ENCODE measurements around the gene RASGRP4. TPM values are rescaled to one million over a fixed set of nuclear protein-coding genes. Genes with fewer than 3 reads are reported as not detected.

Gene RASGRP4
- total and polyA plus RNA-seq, 5 experiments from 2014 or later: 0.07 TPM; not detected in 4

DNA sequence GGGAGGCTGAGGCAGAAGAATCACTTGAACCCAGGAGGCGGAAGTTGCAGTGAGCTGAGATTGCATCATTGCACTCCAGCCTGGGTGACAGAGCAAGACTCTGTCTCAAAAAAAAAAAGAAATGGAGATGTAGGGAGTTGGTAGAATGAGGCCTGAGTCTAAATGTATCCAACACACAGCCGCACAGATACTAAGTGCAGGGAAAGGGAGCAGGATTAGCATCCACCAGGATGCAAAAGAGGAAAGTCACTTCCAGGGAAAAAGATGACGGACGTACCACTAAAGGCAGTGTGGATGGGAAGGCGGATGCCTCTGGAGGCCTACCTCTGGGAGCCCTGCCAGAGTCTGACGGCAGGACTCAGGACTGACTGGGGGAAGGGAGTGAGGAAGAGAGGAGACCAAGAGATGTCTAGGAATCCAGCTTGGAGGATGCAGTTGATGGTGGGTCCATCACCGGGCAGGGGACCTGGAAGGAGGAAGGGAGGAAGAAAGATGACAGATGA lies 16.3 kb downstream of the RASGRP4 start:
- Mint-ChIP-seq H3K27me3 (no peaks in the 10 kb centered on the region), H3K4me3 (no peak overlapping the region), H3K4me1 (peaks cover 0 to 9% (median 4%) of the 10 kb centered on the region in 4 donors), H3K9me3 (no peaks in the 10 kb centered on the region), H3K36me3 (peaks cover 0 to 21% (median 0%) of the 10 kb centered on the region in 3 donors), H3K27ac (peak overlapping the region in 2 of 10 donors; percentile 21 to 75)
- DNase-seq: no peak
- ATAC-seq: no peak
- POLR2A ChIA-PET: interaction anchor here (0.6 kb wide), 1 partner anchor 504 kb away, joined by 4 read pairs; the partner anchor contains the start of gene WDR87

DNA sequence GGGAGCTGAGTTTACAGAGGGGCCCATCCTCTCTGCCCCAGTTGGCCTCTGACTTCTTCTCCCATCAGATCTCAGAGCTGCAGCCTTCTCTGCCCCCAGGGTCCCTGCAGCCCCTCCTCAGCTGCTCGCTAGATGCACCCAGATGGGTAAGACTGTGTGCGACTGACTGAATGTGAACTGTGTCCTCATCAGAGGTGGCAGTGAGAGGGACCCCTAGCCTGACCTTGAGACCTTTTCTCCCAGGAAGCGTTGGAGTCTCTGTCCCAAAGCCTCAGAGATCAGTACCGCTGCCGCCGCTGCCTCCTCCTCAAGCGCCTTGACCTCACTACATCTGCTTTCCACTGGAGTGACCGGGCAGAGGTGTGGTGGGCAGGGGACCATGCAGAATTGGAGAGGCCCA lies 20.7 kb downstream of the RASGRP4 start:
- Mint-ChIP-seq H3K27ac (peak overlapping the region in 4 of 10 donors; percentile 30 to 72 (median 65)), H3K4me3 (peak overlapping the region in 9 of 10 donors; percentile 22 to 96 (median 41)), H3K4me1 (peaks cover 12 to 23% (median 19%) of the 10 kb centered on the region in 4 donors), H3K27me3 (peaks cover 0 to 3% (median 0%) of the 10 kb centered on the region in 5 donors), H3K36me3 (peaks cover 0 to 21% (median 0%) of the 10 kb centered on the region in 3 donors), H3K9me3 (no peaks in the 10 kb centered on the region)
- DNase-seq (no peak), ATAC-seq (no peak)
- POLR2A ChIA-PET: interaction anchor here (0.6 to 1.9 kb wide), 2 partner anchors 9 to 439 kb away, joined by 3 to 6 read pairs; no protein-coding TSS in a partner anchor

DNA sequence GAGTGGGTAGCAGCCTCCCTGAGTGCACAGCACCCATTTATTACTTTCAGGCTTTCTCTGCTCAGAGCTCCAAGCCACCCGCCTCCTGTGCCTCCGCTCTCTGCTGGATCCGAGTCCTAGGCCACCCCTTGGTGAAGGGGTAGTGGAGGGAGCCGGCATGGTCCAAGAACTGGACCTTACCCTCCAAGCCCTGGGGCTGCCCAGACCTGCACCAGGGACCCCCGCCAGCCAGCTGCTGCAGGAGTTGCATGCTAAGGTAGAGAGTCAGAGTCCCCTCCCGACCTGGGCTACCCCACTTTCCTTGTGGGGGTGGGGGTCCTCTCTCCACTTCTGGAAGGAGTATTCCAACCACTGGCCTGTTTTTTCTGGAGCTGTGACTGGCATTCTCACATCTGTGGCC lies 21.2 kb downstream of the RASGRP4 start:
- Mint-ChIP-seq H3K27ac (peak overlapping the region in 2 of 10 donors; percentile 24 to 30), H3K4me3 (peak overlapping the region in 9 of 10 donors; percentile 7 to 96 (median 72))
- POLR2A ChIA-PET: interaction anchor here (1.9 kb wide), 1 partner anchor 9 kb away, joined by 6 read pairs; no protein-coding TSS in a partner anchor

DNA sequence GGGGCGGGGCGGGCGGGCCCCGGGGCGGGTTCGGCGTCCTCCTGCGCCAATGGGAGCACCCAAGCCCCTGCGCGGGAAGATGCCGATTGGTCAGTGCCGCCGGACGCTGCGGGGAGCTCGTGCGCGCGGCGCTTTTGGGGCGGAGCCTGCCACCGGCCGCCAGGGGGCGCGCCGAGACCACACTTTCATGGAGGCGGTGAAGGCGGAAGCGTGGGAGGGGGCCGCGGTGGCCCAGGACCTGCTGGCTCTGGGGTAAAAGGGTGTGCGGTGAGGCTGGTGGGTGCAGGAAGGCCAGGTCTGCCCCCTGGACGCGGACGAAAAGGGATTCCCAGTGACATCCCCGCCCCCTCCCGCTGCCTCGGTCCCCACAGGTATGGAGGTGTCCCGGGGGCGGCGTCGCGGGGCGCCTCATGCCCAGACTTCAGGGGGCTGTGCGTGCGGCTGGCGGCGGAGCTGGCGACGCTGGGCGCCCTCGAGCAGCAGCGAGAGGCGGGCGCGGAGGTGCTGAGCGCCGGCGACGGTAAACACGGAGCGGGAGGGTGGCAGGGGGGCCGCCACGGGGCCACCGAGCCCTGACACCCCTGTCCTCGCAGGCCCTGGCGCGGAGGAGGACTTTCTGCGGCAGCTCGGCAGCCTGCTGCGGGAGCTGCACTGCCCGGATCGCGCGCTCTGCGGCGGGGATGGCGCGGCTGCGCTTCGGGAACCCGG lies 22.9 kb downstream of the RASGRP4 start, which contains the start of gene FAM98C:
Gene FAM98C, plus strand, starts transcription at position 127 of the 708 bp plus-strand sequence. Its CDS starts 61 bp downstream, at position 188.
- H3K36me3 Mint-ChIP-seq: peaks cover 0 to 18% (median 0%) of the 10 kb centered on the region in 3 donors
- H3K27ac Mint-ChIP-seq: peak within 1 kb of the TSS; percentile 82 to 98 (median 94)
- peak; percentile 94 to 95 for ATAC-seq
- POLR2A ChIA-PET: interaction anchor here (0.8 to 2.9 kb wide), 23 partner anchors 9 to 529 kb away, joined by 3 to 38 read pairs (median 5); partner anchors contain the start of genes ACTN4, CATSPERG, EIF3K and GGN
- H3K27me3 Mint-ChIP-seq: peaks cover 0 to 8% (median 0%) of the 10 kb centered on the region in 5 donors
- H3K9me3 Mint-ChIP-seq: no peaks in the 10 kb centered on the region
- H3K4me1 Mint-ChIP-seq: peaks cover 9 to 23% (median 19%) of the 10 kb centered on the region in 4 donors
- peak within 1 kb of the TSS; percentile 86 to 96 (median 93) for H3K4me3 Mint-ChIP-seq
- peak; percentile 95 to 99 (median 98) for DNase-seq

More for the DNA sequence above, 21.2 kb downstream of the RASGRP4 start:
- DNase-seq (no peak), ATAC-seq (no peak)
- Mint-ChIP-seq H3K27me3 (peaks cover 0 to 4% (median 0%) of the 10 kb centered on the region in 5 donors), H3K36me3 (peaks cover 0 to 21% (median 0%) of the 10 kb centered on the region in 3 donors), H3K4me1 (peaks cover 11 to 23% (median 19%) of the 10 kb centered on the region in 4 donors), H3K9me3 (no peaks in the 10 kb centered on the region)

DNA sequence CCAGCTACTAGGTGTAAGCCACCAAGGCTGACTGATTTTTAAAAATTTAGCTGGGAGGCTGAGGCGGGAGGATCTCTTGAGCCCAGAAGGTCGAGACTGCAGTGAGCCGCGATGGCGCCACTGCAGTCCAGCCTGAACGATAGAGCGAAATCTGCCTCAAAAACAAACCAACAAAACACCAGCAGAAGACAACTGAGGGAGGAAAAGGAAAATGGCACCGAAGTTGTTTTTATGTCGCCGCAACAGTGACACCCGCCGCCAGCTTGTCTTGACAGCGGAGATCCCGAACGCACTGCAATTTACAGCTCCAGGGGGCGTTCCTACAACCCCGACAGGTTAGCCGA lies 23.4 kb downstream of the RASGRP4 start:
- H3K9me3 Mint-ChIP-seq: no peaks in the 10 kb centered on the region
- peaks cover 0 to 8% (median 0%) of the 10 kb centered on the region in 5 donors for H3K27me3 Mint-ChIP-seq
- peak overlapping the region; percentile 86 to 96 (median 93) for H3K4me3 Mint-ChIP-seq
- DNase-seq (no peak), ATAC-seq (no peak)
- POLR2A ChIA-PET: interaction anchor here (0.8 to 2.9 kb wide), 23 partner anchors 9 to 529 kb away, joined by 3 to 38 read pairs (median 5); partner anchors contain the start of genes ACTN4, CATSPERG, EIF3K and GGN
- H3K36me3 Mint-ChIP-seq: peaks cover 0 to 14% (median 0%) of the 10 kb centered on the region in 3 donors
- H3K4me1 Mint-ChIP-seq: peaks cover 9 to 23% (median 19%) of the 10 kb centered on the region in 4 donors
- peak overlapping the region; percentile 82 to 98 (median 94) for H3K27ac Mint-ChIP-seq

DNA sequence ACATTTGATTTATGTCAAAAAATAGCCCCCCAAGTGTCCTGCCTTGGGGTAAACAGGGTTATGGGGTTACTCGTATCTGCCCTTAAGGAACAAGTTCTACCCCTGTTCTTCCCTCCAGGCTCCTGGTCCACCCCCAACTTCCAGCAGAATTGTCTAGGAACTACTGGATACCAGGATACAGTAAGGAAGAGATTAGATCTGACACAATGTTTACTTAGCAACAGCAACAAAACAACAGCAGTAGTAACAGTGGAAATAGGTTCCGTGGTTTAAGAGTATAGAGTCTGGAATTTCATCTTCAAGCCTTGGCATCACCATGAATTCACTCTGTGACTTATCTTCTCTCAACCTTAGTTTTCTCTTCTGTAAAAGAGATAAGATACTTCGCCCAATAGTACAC lies 24.9 kb downstream of the RASGRP4 start:
- H3K27me3 Mint-ChIP-seq: peaks cover 0 to 10% (median 0%) of the 10 kb centered on the region in 5 donors
- H3K9me3 Mint-ChIP-seq: no peaks in the 10 kb centered on the region
- H3K4me1 Mint-ChIP-seq: peaks cover 11 to 29% (median 26%) of the 10 kb centered on the region in 4 donors
- no peak for ATAC-seq
- H3K27ac Mint-ChIP-seq: peak overlapping the region in 3 of 10 donors; percentile 2 to 82 (median 56)
- peak overlapping the region in 1 of 10 donors; percentile 64 for H3K4me3 Mint-ChIP-seq
- POLR2A ChIA-PET: interaction anchor here (1.4 kb wide), 1 partner anchor 13 kb away, joined by 4 read pairs; the partner anchor contains the start of gene GGN
- no peak for DNase-seq
- H3K36me3 Mint-ChIP-seq: peaks cover 0 to 5% (median 0%) of the 10 kb centered on the region in 3 donors

DNA sequence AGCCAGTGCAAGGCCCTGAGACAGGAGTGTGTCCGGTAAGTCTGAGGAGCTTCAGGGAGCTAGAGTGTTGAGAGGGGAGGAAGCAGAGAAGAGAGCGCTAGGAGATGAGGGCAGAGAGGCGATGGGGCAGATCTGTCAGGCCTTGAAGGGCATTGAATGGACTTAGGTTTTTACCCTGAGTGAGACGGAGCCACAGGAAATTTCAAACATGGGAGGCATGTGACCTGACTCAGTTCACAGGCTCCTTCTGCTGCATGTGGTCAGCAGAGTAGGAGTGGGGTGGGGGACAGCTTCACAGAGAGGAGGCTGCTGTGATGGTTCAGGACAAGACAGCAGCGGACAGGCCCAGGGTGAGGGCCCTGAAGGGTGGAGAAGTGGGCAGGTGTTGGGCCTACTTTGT lies 25.7 kb downstream of the RASGRP4 start:
- Mint-ChIP-seq H3K4me3 (peak overlapping the region in 1 of 10 donors; percentile 45), H3K27me3 (peaks cover 0 to 10% (median 0%) of the 10 kb centered on the region in 5 donors), H3K36me3 (peaks cover 0 to 2% (median 0%) of the 10 kb centered on the region in 3 donors), H3K9me3 (no peaks in the 10 kb centered on the region), H3K4me1 (peaks cover 10 to 29% (median 26%) of the 10 kb centered on the region in 4 donors), H3K27ac (peak overlapping the region in 1 of 10 donors; percentile 66)
- POLR2A ChIA-PET: interaction anchor here (1.4 to 1.8 kb wide), 2 partner anchors 13 to 26 kb away, joined by 4 read pairs; partner anchors contain the start of genes GGN and PSMD8
- DNase-seq (no peak), ATAC-seq (no peak)

DNA sequence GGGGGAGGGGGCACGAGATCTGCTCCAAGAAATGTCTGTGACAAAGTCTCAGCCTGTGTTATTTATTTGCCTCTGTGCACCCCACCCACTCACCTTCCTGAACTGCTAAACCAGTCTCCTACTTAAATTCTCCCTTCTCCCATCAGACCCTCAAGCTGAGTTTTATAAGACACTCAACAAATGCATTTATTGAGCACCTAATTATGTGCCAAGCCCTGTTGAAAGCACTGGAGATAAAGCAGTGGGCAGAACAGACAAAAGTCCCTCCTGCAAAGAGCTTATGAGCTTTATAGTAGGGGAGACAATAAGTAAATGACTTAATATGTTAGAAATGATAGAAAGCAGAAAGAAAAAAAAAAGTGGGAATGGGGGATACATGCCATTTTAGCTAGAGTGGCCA lies 26.5 kb downstream of the RASGRP4 start:
- Mint-ChIP-seq H3K9me3 (no peaks in the 10 kb centered on the region), H3K4me1 (peaks cover 10 to 32% (median 29%) of the 10 kb centered on the region in 4 donors), H3K27me3 (peaks cover 0 to 11% (median 0%) of the 10 kb centered on the region in 5 donors), H3K36me3 (no peaks in the 10 kb centered on the region), H3K27ac (peak overlapping the region in 1 of 10 donors; percentile 71), H3K4me3 (no peak overlapping the region)
- DNase-seq: no peak
- POLR2A ChIA-PET: interaction anchor here (1.4 to 1.8 kb wide), 2 partner anchors 12 to 25 kb away, joined by 4 read pairs; partner anchors contain the start of genes GGN and PSMD8
- no peak for ATAC-seq

DNA sequence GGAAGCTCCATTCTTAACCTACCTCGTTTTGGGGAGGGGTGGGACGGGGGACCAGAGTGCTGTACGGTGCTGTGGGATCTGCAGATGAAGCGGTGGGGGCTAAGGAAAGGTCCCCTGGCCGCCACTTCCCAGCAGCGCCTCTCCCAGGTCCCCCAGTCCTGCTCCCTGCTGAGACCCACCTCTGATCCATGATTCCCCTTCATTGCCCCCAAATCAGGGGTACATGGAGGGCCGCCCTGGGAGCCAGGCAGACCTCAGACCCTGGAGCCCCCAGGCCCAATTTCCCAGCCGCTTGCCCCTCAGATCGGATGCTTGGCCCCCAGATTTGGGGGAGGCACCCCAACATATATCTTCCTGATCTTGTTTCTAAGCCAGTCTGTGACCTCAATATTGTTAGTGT lies 26.9 kb downstream of the RASGRP4 start:
- H3K27ac Mint-ChIP-seq: no peak overlapping the region
- H3K36me3 Mint-ChIP-seq: no peaks in the 10 kb centered on the region
- no peaks in the 10 kb centered on the region for H3K9me3 Mint-ChIP-seq
- peaks cover 9 to 34% (median 28%) of the 10 kb centered on the region in 4 donors for H3K4me1 Mint-ChIP-seq
- peaks cover 0 to 12% (median 0%) of the 10 kb centered on the region in 5 donors for H3K27me3 Mint-ChIP-seq
- DNase-seq (no peak), ATAC-seq (no peak)
- no peak overlapping the region for H3K4me3 Mint-ChIP-seq
- POLR2A ChIA-PET: interaction anchor here (1.8 kb wide), 1 partner anchor 25 kb away, joined by 4 read pairs; the partner anchor contains the start of gene PSMD8

DNA sequence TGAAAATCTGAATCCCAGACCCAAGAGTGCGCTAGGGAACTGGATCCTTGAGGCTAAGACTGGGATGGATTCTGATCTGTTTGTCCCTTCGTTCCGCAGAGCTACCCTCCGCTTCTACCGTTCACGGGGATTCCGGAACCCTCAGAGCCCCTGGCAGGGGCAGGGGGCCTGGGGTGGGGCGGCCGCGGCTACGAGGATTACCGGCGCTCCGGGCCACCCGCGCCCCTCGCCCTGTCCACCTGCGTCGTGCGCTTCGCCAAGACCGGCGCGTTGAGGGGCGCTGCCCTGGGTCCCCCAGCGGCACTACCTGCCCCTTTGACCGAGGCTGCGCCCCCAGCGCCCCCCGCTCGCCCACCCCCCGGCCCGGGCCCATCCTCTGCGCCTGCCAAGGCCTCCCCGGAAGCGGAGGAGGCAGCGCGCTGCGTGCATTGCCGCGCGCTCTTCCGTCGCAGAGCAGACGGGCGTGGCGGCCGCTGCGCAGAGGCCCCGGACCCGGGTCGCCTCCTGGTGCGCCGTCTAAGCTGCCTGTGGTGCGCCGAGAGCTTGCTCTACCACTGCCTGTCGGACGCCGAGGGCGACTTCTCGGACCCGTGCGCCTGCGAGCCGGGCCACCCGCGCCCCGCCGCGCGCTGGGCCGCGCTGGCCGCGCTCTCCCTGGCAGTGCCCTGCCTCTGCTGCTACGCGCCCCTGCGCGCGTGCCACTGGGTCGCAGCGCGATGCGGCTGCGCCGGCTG lies 30.5 kb downstream of the RASGRP4 start:
- Mint-ChIP-seq H3K4me3 (peak overlapping the region; percentile 56 to 84 (median 77)), H3K36me3 (no peaks in the 10 kb centered on the region), H3K4me1 (peaks cover 9 to 24% (median 17%) of the 10 kb centered on the region in 4 donors), H3K9me3 (no peaks in the 10 kb centered on the region), H3K27me3 (peaks cover 0 to 24% (median 0%) of the 10 kb centered on the region in 5 donors), H3K27ac (peak overlapping the region in 6 of 10 donors; percentile 69 to 88 (median 85))
- ATAC-seq (peak; percentile 84 to 86), DNase-seq (peak in 6 of 10 donors; percentile 19 to 57 (median 42))
- POLR2A ChIA-PET: interaction anchor here (0.6 to 3.8 kb wide), 9 partner anchors 8 to 1040 kb away, joined by 3 to 34 read pairs (median 5); partner anchors contain the start of genes FAM98C, PSMD8, RINL and RPS16

DNA sequence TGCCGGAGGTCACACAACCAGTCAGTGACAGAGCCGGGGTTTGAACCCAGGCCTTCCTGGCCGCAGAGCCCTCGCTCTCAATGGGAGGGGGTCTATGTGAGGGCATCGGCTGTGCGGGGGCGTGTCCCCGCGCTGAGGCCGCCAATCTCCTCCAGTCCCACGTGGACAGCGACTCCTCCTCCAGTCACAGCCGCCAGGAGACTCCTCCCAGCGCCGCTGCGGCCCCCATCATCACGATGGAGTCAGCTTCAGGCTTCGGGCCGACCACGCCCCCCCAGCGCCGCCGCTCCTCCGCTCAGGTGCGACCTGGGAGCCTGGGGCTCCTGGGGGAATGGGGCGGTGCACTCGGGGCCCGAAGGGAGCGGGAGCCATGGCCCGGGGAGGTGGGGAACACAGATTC lies 31.5 kb downstream of the RASGRP4 start:
- Mint-ChIP-seq H3K27ac (peak overlapping the region in 6 of 10 donors; percentile 69 to 88 (median 85)), H3K4me3 (peak overlapping the region; percentile 56 to 86 (median 77)), H3K27me3 (peaks cover 0 to 26% (median 5%) of the 10 kb centered on the region in 5 donors), H3K9me3 (no peaks in the 10 kb centered on the region), H3K4me1 (peaks cover 11 to 24% (median 20%) of the 10 kb centered on the region in 4 donors), H3K36me3 (no peaks in the 10 kb centered on the region)
- ATAC-seq (peak; percentile 69 to 73), DNase-seq (peak; percentile 35 to 85 (median 60))
- POLR2A ChIA-PET: interaction anchor here (0.5 to 3.8 kb wide), 6 partner anchors 9 to 519 kb away, joined by 4 to 34 read pairs (median 7); partner anchors contain the start of genes FAM98C and PSMD8

Measured in naive thymus-derived CD8-positive, alpha-beta T cell (primary cell).